Esophagus squamous epithelium (tissue), 4 donors: ENCODE results near the gene DCUN1D2.

Experiments
- POLR2A ChIP-seq, 4 donors: fragments of 450-650 bp; IDR thresholded peaks; one replicate each; pipeline ENCODE4 v1.6.1; 2017; ENCODE audit warnings: antibody characterized with exemption in 4 of 4, mild to moderate bottlenecking in 4 of 4, moderate library complexity in 3 of 4
- TF ChIP-seq, protein P1 (sequence below), 6 experiments: fragments of 450-650 bp in 4 of 6; fragments of 200-600 bp in 2 of 6; sonication (generic) in 2 of 6; IDR thresholded peaks; one replicate each; pipeline ENCODE4 v1.5.1; 2016 to 2019; ENCODE audit warnings: antibody characterized with exemption in 6 of 6, mild to moderate bottlenecking in 4 of 6, moderate library complexity in 4 of 6

DNA sequence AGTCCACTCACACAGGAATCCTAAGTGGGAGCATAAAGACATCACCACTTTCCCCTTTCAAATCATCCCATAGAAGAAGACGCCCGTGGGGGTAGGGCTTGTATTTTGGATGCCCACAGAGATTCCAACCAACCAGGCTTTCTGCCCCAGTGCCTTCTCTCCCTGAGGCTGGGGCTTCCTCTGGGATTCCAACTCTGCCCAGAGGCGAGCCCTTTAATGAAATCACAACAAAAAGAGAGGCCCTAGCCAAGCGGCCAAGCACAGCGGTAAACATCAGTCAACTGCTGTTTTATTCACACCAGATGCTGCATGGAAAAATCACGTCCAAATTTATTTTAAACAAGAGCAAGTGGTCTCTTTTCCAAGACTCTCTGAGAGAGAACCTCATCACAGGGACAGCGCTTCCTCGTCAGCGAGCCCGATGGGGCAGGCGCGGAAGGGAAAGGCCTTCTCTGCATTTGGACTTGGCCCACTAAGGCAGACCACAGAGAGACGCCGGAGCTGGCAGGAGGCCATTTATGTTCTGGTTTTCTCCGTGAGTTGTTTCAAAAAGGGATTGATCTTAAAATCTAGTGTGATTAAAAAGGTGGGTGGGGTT, 68.7 kb downstream of the DCUN1D2 start:
- no peak for TF ChIP-seq POLR2A (IDR thresholded peaks at IDR 0.05)
- TF ChIP-seq, protein P1, sequence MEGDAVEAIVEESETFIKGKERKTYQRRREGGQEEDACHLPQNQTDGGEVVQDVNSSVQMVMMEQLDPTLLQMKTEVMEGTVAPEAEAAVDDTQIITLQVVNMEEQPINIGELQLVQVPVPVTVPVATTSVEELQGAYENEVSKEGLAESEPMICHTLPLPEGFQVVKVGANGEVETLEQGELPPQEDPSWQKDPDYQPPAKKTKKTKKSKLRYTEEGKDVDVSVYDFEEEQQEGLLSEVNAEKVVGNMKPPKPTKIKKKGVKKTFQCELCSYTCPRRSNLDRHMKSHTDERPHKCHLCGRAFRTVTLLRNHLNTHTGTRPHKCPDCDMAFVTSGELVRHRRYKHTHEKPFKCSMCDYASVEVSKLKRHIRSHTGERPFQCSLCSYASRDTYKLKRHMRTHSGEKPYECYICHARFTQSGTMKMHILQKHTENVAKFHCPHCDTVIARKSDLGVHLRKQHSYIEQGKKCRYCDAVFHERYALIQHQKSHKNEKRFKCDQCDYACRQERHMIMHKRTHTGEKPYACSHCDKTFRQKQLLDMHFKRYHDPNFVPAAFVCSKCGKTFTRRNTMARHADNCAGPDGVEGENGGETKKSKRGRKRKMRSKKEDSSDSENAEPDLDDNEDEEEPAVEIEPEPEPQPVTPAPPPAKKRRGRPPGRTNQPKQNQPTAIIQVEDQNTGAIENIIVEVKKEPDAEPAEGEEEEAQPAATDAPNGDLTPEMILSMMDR (IDR thresholded peaks at IDR 0.05): no peak
